ENCODE measurements around the gene GPX4.
A peak's percentile ranks its signal among the peaks of the same experiment; 100 is the strongest.

The GPX4 gene

DNA sequence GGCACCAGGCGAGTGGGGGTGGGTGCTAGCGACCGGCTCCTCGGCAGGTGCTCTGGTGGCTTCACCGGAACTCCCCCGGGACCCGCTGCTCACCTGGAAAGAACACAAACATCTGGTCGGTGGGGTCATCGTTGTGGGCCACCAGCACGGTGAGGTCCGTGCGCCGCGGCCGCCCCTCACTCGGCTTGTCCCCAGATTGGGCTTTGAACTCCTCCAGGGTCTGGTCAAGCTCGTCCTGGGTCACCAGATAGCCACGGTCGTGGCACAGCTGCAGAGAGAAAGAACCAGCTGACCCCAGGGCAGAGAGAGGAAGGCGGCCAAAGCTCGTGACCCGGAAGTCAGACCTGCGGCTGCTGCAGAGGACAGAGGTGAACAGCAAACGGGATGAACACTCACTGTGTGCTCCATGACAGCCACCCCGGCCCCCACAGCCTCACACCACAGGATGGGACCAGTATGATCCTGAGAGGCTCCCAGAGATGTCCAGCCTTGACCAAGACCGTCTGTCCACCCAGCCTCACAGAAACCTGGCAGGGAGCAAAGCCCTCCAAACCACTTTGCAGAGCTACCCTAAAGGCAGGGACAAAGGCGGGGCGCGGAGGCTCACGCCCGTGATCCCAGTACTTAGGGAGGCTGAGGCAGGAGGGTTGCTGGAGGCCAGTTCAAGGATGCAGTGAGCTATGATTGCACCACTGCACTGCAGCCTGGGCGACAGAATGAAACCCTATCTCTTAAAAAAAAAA is 9.8 kb upstream of the GPX4 start:
- Histone ChIP-seq H3K9me3 (ENCODE audit: low read length) (no peaks in the 10 kb centered on the region), H3K4me1 (ENCODE audit: insufficient read depth, low read length, severe bottlenecking) (peaks cover 43% of the 10 kb centered on the region), H3K27ac (ENCODE audit: low read depth, low read length, poor library complexity, severe bottlenecking) (peak overlapping the region; percentile 50), H3K79me2 (ENCODE audit: insufficient read depth, low read length) (peaks cover 12% of the 10 kb centered on the region), H3K36me3 (ENCODE audit: insufficient read depth, low read length) (peaks cover 35% of the 10 kb centered on the region), H4K20me1 (ENCODE audit: insufficient read depth, low read length) (no peaks in the 10 kb centered on the region), H3K4me3 (ENCODE audit: low read depth, low read length, poor library complexity, severe bottlenecking) (peak overlapping the region; percentile 99), H3K9me2 (ENCODE audit: low read depth, low read length) (no peaks in the 10 kb centered on the region), H3K27me3 (ENCODE audit: insufficient read depth, low read length) (no peaks in the 10 kb centered on the region), H3K9ac (ENCODE audit: low read length) (peak overlapping the region; percentile 97), H3K4me2 (ENCODE audit: low read length) (peak overlapping the region; percentile 99), H3F3A (ENCODE audit: insufficient read depth, low read length) (no peaks in the 10 kb centered on the region), H2AFZ (ENCODE audit: low read length) (no peak overlapping the region)
- TF ChIP-seq EZH2 (IDR thresholded peaks at IDR 0.05; ENCODE audit: borderline replicate concordance, low read length): no peak
- TF ChIP-seq, protein P1, sequence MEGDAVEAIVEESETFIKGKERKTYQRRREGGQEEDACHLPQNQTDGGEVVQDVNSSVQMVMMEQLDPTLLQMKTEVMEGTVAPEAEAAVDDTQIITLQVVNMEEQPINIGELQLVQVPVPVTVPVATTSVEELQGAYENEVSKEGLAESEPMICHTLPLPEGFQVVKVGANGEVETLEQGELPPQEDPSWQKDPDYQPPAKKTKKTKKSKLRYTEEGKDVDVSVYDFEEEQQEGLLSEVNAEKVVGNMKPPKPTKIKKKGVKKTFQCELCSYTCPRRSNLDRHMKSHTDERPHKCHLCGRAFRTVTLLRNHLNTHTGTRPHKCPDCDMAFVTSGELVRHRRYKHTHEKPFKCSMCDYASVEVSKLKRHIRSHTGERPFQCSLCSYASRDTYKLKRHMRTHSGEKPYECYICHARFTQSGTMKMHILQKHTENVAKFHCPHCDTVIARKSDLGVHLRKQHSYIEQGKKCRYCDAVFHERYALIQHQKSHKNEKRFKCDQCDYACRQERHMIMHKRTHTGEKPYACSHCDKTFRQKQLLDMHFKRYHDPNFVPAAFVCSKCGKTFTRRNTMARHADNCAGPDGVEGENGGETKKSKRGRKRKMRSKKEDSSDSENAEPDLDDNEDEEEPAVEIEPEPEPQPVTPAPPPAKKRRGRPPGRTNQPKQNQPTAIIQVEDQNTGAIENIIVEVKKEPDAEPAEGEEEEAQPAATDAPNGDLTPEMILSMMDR (IDR thresholded peaks at IDR 0.05; ENCODE audit: low read length): no peak

DNA sequence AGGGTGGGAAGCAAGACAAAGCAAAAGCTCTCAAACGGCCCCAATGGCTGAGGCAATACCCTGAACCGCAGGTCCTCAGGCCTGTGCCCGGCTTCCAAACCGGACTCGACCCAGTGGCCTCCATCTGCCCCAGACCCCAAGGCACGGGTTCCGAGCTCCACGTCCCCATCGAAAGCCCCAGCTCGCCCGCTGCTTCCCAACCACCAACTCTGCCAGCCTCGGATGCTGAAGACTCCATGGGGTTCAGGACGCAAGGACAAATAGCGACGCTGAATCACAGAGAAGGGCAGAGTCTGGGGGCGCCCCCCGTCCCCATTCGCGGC is 9.2 kb upstream of the GPX4 start:
- peaks cover 29% of the 10 kb centered on the region for H3K36me3 ChIP-seq (ENCODE audit: insufficient read depth, low read length)
- peak overlapping the region; percentile 99 for H3K4me3 ChIP-seq (ENCODE audit: low read depth, low read length, poor library complexity, severe bottlenecking)
- H3K27ac ChIP-seq (ENCODE audit: low read depth, low read length, poor library complexity, severe bottlenecking): peak overlapping the region; percentile 50
- H3K9ac ChIP-seq (ENCODE audit: low read length): peak overlapping the region; percentile 97
- no peak overlapping the region for H2AFZ ChIP-seq (ENCODE audit: low read length)
- no peaks in the 10 kb centered on the region for H3K9me3 ChIP-seq (ENCODE audit: low read length)
- H3K4me2 ChIP-seq (ENCODE audit: low read length): peak overlapping the region; percentile 99
- no peaks in the 10 kb centered on the region for H3K9me2 ChIP-seq (ENCODE audit: low read depth, low read length)
- peaks cover 37% of the 10 kb centered on the region for H3K4me1 ChIP-seq (ENCODE audit: insufficient read depth, low read length, severe bottlenecking)
- no peaks in the 10 kb centered on the region for H3K27me3 ChIP-seq (ENCODE audit: insufficient read depth, low read length)
- no peaks in the 10 kb centered on the region for H3F3A ChIP-seq (ENCODE audit: insufficient read depth, low read length)
- peaks cover 12% of the 10 kb centered on the region for H3K79me2 ChIP-seq (ENCODE audit: insufficient read depth, low read length)
- no peaks in the 10 kb centered on the region for H4K20me1 ChIP-seq (ENCODE audit: insufficient read depth, low read length)
- TF ChIP-seq EZH2 (IDR thresholded peaks at IDR 0.05; ENCODE audit: borderline replicate concordance, low read length): no peak
- TF ChIP-seq, protein P1 (IDR thresholded peaks at IDR 0.05; ENCODE audit: low read length): no peak

DNA sequence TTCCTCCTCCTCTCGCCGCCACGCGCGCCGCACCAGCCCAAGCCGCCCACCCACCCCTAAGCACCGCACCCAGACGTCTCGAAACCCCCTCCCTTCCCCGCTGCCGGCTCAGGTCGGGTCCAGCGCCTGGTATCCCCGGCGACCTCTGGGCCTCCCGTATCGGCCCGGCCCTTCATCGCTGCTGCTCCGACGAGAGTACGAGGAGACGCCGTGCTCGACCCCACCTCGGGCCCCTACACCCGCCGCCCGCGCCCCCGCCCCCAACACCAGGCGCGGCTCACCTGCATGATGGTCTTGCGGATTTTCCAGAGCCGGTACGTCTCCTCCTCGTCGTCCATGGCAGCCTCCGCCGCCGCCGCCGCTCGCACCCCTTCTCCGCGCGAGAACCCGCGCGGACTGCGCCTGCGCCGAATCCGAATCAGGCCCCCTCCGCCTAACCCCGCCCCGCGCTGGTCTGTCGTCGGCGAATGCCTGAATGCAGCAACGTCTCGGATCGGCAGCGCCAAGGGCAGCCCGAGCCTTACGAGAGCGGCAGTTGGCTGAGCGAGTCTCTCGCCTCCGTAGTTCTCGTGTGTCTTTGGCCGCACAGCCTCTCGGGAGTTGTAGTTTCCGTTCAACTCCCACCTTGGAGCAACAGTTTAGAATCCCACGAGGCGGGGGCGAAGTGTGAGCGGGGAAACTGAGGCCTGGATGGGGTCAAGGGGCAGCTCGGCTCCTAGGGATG is 8.7 kb upstream of the GPX4 start, which contains the start of gene POLR2E:
Gene POLR2E, minus strand, starts transcription at position 398 of the 724 bp plus-strand sequence. Its CDS starts 60 bp downstream, at position 338.
- H3K27ac ChIP-seq (ENCODE audit: low read depth, low read length, poor library complexity, severe bottlenecking): peak within 1 kb of the TSS; percentile 50
- peak within 1 kb of the TSS; percentile 97 for H3K9ac ChIP-seq (ENCODE audit: low read length)
- no peak within 1 kb of the TSS for H2AFZ ChIP-seq (ENCODE audit: low read length)
- TF ChIP-seq, protein P1 (IDR thresholded peaks at IDR 0.05; ENCODE audit: low read length): no peak
- no peak for TF ChIP-seq EZH2 (IDR thresholded peaks at IDR 0.05; ENCODE audit: borderline replicate concordance, low read length)
- peak within 1 kb of the TSS; percentile 99 for H3K4me3 ChIP-seq (ENCODE audit: low read depth, low read length, poor library complexity, severe bottlenecking)
- H3K36me3 ChIP-seq (ENCODE audit: insufficient read depth, low read length): peaks cover 27% of the 10 kb centered on the region
- H3K4me1 ChIP-seq (ENCODE audit: insufficient read depth, low read length, severe bottlenecking): peaks cover 33% of the 10 kb centered on the region
- H3K9me3 ChIP-seq (ENCODE audit: low read length): no peaks in the 10 kb centered on the region
- H3K9me2 ChIP-seq (ENCODE audit: low read depth, low read length): no peaks in the 10 kb centered on the region
- H3K4me2 ChIP-seq (ENCODE audit: low read length): peak within 1 kb of the TSS; percentile 99
- no peaks in the 10 kb centered on the region for H3F3A ChIP-seq (ENCODE audit: insufficient read depth, low read length)
- no peaks in the 10 kb centered on the region for H3K27me3 ChIP-seq (ENCODE audit: insufficient read depth, low read length)
- H4K20me1 ChIP-seq (ENCODE audit: insufficient read depth, low read length): no peaks in the 10 kb centered on the region
- peaks cover 12% of the 10 kb centered on the region for H3K79me2 ChIP-seq (ENCODE audit: insufficient read depth, low read length)

Data from OCI-LY1 (cell line).